GM12878 (cell line): Measurements from ENCODE around the gene ARHGEF26. TPM values are rescaled to one million over a fixed set of nuclear protein-coding genes. Genes with fewer than 3 reads are reported as not detected.

Experiments
- ATAC-seq: fragments of 200-7000 bp; cut with Tn5 transposase; 3 replicates; pipeline ENCODE4 v1.9.1; 2020; ENCODE audit warnings: mild to moderate bottlenecking, moderate library complexity
- BruUV-seq: library from RNA; stranded (reverse); fragments of 400-500 nt; replicated peaks from 2 replicates; lab custom pipeline; 2021; lab: Mats Ljungman, UMichigan
- CTCF ChIA-PET: fragments of 300-600 bp; sonication (Branson Sonifier 250); formaldehyde crosslinking; extraction: SDS; loops from one replicate; lab custom pipeline; 2021; ENCODE audit warnings: inconsistent platforms; lab: Yijun Ruan, JAX
- POLR2A ChIA-PET: fragments of 350-600 bp; formaldehyde crosslinking; extraction: SDS; loops from one replicate; lab custom pipeline; 2021; ENCODE audit warnings: inconsistent platforms; lab: Charles Lee
- RAD21 ChIA-PET: fragments of 300-600 bp; sonication (Branson Sonifier 250); formaldehyde crosslinking; loops from one replicate; lab custom pipeline; 2023; ENCODE audit warnings: antibody characterized with exemption; ENCODE audit not compliant: unreplicated experiment; lab: Charles Lee
- SMC1A ChIA-PET: fragments of 300-600 bp; sonication (Branson Sonifier 250); formaldehyde crosslinking; loops from one replicate; lab custom pipeline; 2023; ENCODE audit not compliant: unreplicated experiment, uncharacterized antibody; lab: Charles Lee
- DNase-seq: peaks from one replicate; pipeline ENCODE4 v3.0.0-alpha.2; 2011; ENCODE audit warnings: low read depth, low spot score
- FAIRE-seq: peaks from 3 replicates; lab custom pipeline; 2011; peaks lifted over from hg19 to GRCh38; lab: Jason Lieb, UNC
- H2AFZ ChIP-seq: 2 replicates; pipeline ENCODE4 v1.6.0; 2011; ENCODE audit warnings: low read depth, low read length, control low read depth; ENCODE audit not compliant: control insufficient read depth
- H3K27ac ChIP-seq: 2 replicates; pipeline ENCODE4 v1.5.1; 2011; ENCODE audit warnings: control low read depth; ENCODE audit not compliant: control insufficient read depth, insufficient read depth
- H3K27me3 ChIP-seq, 2 experiments: replicated peaks in 1 of 2; 2 replicates each; pipeline versions ENCODE4 v1.6.0 to v1.6.1; 2011; ENCODE audit warnings: low read length in 1 of 2; ENCODE audit not compliant: control insufficient read depth in 2 of 2, insufficient read depth in 2 of 2
- H3K36me3 ChIP-seq, 2 experiments: 2 replicates each; pipeline ENCODE4 v1.5.1; 2011; ENCODE audit warnings: low read length in 1 of 2; ENCODE audit not compliant: control insufficient read depth in 2 of 2, insufficient read depth in 2 of 2
- H3K4me1 ChIP-seq: 2 replicates; pipeline ENCODE4 v1.6.1; 2011; ENCODE audit warnings: mild to moderate bottlenecking, low read length, moderate library complexity, mixed read lengths; ENCODE audit not compliant: control insufficient read depth, insufficient read depth
- H3K4me2 ChIP-seq: 2 replicates; pipeline ENCODE4 v1.6.0; 2011; ENCODE audit warnings: control low read depth; ENCODE audit not compliant: control insufficient read depth, insufficient read depth
- H3K4me3 ChIP-seq: fragments of 200-600 bp; sonication (generic); 2 replicates; pipeline ENCODE4 v1.5.1; 2016
- H3K79me2 ChIP-seq: 2 replicates; pipeline ENCODE4 v1.6.0; 2011; ENCODE audit warnings: low read length; ENCODE audit not compliant: control insufficient read depth, insufficient read depth
- H3K9ac ChIP-seq: 2 replicates; pipeline ENCODE4 v1.8.0; 2011; ENCODE audit warnings: low read length, control low read depth, mixed read lengths; ENCODE audit not compliant: control insufficient read depth, insufficient read depth
- H3K9me3 ChIP-seq: replicated peaks from 3 replicates; pipeline ENCODE4 v1.5.1; 2011; ENCODE audit warnings: mild to moderate bottlenecking, low read length; ENCODE audit not compliant: control insufficient read depth, insufficient read depth
- H4K20me1 ChIP-seq: 2 replicates; pipeline ENCODE4 v1.6.0; 2011; ENCODE audit not compliant: control insufficient read depth, insufficient read depth
- ATF3 ChIP-seq: IDR thresholded peaks from 2 replicates; pipeline ENCODE4 v1.6.1; 2011; ENCODE audit warnings: low read depth, mild to moderate bottlenecking, low read length, moderate library complexity, borderline replicate concordance; ENCODE audit errors: extremely low read depth
- CHD1 ChIP-seq: IDR thresholded peaks from 2 replicates; pipeline ENCODE4 v1.6.1; 2012; ENCODE audit warnings: low read depth, low read length, improper control_type of control experiment
- ETV6 ChIP-seq, 2 experiments: fragments of 450-650 bp in 1 of 2; IDR thresholded peaks in 1 of 2; conservative IDR thresholded peaks in 1 of 2; 2 replicates each; pipeline ENCODE4 v1.6.1; 2014; ENCODE audit warnings: antibody characterized with exemption in 1 of 2, borderline replicate concordance in 1 of 2, low read depth in 1 of 2, mild to moderate bottlenecking in 1 of 2, moderate library complexity in 1 of 2
- GATAD2B ChIP-seq: fragments of 450-650 bp; conservative IDR thresholded peaks from 2 replicates; pipeline ENCODE4 v1.6.1; 2017; ENCODE audit warnings: low read depth, mild to moderate bottlenecking, moderate library complexity
- HDAC2 ChIP-seq: fragments of 200-600 bp; sonication (generic); IDR thresholded peaks from 2 replicates; pipeline ENCODE4 v1.6.1; 2017
- IRF4 ChIP-seq: IDR thresholded peaks from 2 replicates; pipeline ENCODE4 v1.6.1; 2011; ENCODE audit warnings: low read depth, low read length
- KLF5 ChIP-seq: fragments of 450-650 bp; IDR thresholded peaks from 2 replicates; pipeline ENCODE4 v1.6.1; 2014; ENCODE audit warnings: mild to moderate bottlenecking; ENCODE audit not compliant: partially characterized antibody
- MEF2A ChIP-seq: IDR thresholded peaks from 2 replicates; pipeline ENCODE4 v1.6.1; 2011; ENCODE audit warnings: low read depth, mild to moderate bottlenecking, low read length, moderate library complexity; ENCODE audit not compliant: insufficient read depth
- MTA2 ChIP-seq: fragments of 450-650 bp; IDR thresholded peaks from 2 replicates; pipeline ENCODE4 v1.6.1; 2016; ENCODE audit warnings: low read depth, mild to moderate bottlenecking, moderate library complexity
- MYB ChIP-seq: fragments of 150-350 bp; IDR thresholded peaks from 2 replicates; pipeline ENCODE4 v1.6.1; 2014; ENCODE audit warnings: mild to moderate bottlenecking, low read depth, low read length, borderline replicate concordance
- NFYA ChIP-seq: IDR thresholded peaks from 2 replicates; pipeline ENCODE4 v1.6.1; 2011; ENCODE audit warnings: low read depth, mild to moderate bottlenecking, low read length, improper control_type of control experiment, borderline replicate concordance
- SMC3 ChIP-seq: IDR thresholded peaks from 2 replicates; pipeline ENCODE4 v1.6.1; 2011; ENCODE audit warnings: low read length, improper control_type of control experiment, borderline replicate concordance
- SP1 ChIP-seq: IDR thresholded peaks from one replicate; pipeline ENCODE4 v1.6.1; 2011; ENCODE audit warnings: low read depth, low read length
- STAT1 ChIP-seq: fragments of 450-650 bp; conservative IDR thresholded peaks from 2 replicates; pipeline ENCODE4 v1.6.1; 2014; ENCODE audit warnings: antibody characterized with exemption, mild to moderate bottlenecking
- WGBS: methylation state at CpG from one replicate; pipeline ENCODE4 v1.1.6; 2016; ENCODE audit warnings: low lambda C conversion rate; ENCODE audit not compliant: insufficient replicate concordance, insufficient coverage; ENCODE audit errors: missing lambda C conversion rate; 5-methylcytosine and 5-hydroxymethylcytosine counted together
- in situ Hi-C: fragments of 300-500 bp; cut with MboI; formaldehyde crosslinking; loops from 9 replicates; pipeline ENCODE4 v1.14.3; 2018; ENCODE audit warnings: mixed read lengths
- intact Hi-C: fragments of 100-400 bp; cut with micrococcal nuclease; formaldehyde crosslinking; loops from one replicate; pipeline ENCODE4 v1.14.2; 2022; ENCODE audit not compliant: unreplicated experiment
- polyA plus RNA-seq, 11 experiments: library from polyadenylated mRNA; depleted of rRNA in 4 of 11; unstranded in 6 of 11; stranded (reverse) in 5 of 11; fragments of >200 nt; fragmentation: Nextera tagmentation in 4 of 11; fragmentation: Illumina TruSeq in 1 of 11; extraction: Ambion mirVana in 4 of 11; extraction: Trizol in 1 of 11; gene quantifications; 1 replicate in 1 of 11; 2 replicates in 10 of 11; pipeline versions ENCODE4 v1.2.1 to v1.2.3, GENCODE V29; 2011 to 2016; ENCODE audit warnings: inconsistent platforms in 2 of 11, missing spikeins in 2 of 11, low read depth in 1 of 11
- total RNA-seq, 4 experiments: library from RNA; depleted of rRNA in 3 of 4; stranded (reverse); fragments of >200 nt in 3 of 4; fragmentation: Illumina TruSeq in 1 of 4; extraction: Trizol in 1 of 4; gene quantifications; 2 replicates each; pipeline versions ENCODE4 v1.2.1 to v1.2.3, GENCODE V29; 2013 to 2021
- TF ChIP-seq, protein P1 (sequence below): IDR thresholded peaks from 2 replicates; pipeline ENCODE4 v1.6.1; 2012; ENCODE audit warnings: improper control_type of control experiment, low read depth, low read length; ENCODE audit not compliant: insufficient replicate concordance
- TF ChIP-seq, protein P2 (sequence below): fragments of 150-350 bp; IDR thresholded peaks from 2 replicates; pipeline ENCODE4 v1.6.1; 2016; ENCODE audit warnings: low read depth, low read length

The ARHGEF26 gene
- total and polyA plus RNA-seq, 10 of the 15 experiments (the other 5 are each of a cell fraction or from before 2014, with no cell fraction given), result 0.02 to 0.47 (median 0.05) TPM; not detected in 1

DNA sequence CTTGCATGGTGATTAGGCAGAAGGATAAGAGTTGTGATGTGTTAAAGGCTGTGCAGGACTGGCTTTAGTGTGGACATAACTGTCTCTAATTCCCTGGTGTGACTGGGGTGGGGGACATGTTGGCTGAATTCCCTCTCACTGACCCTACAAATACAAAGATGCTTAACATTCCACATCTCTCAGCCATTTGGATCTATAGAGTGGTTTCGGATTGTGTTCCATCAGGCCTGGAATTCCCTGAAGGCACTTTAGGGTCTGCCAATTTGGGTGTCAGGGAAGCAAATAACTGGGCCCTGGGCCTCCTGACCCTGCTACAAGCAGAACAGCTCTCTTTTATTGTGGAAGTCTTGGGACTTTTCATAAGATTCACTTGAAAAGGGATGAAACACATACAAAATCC is 56.2 kb downstream of the ARHGEF26 start:
- ATAC-seq (no peak), DNase-seq (no peak), FAIRE-seq (no peak)
- Histone ChIP-seq H3K9ac (no peak overlapping the region), H3K4me3 (no peak overlapping the region), H3K79me2 (no peaks in the 10 kb centered on the region), H3K36me3 (no peaks in the 10 kb centered on the region), H2AFZ (no peak overlapping the region), H3K27ac (no peak overlapping the region), H3K9me3 (no peaks in the 10 kb centered on the region), H3K4me2 (no peak overlapping the region), H3K4me1 (no peaks in the 10 kb centered on the region), H3K27me3 (no peaks in the 10 kb centered on the region), H4K20me1 (no peaks in the 10 kb centered on the region)
- POLR2A ChIA-PET, result no interaction called here
- 36% methylated on average over 1 of the region's 1 CpG for WGBS
- CTCF ChIA-PET, result interaction anchor here (0.7 to 1.1 kb wide), 2 partner anchors 10 to 26 kb away, joined by 3 to 4 read pairs; no protein-coding TSS in a partner anchor
- in situ Hi-C loops, result no loop called here
- BruUV-seq, result no TSS peak
- RAD21 ChIA-PET, result no interaction called here
- SMC1A ChIA-PET, result no interaction called here
- intact Hi-C loops, result no loop called here
- TF ChIP-seq SP1 (no peak), CHD1 (no peak), MEF2A (no peak), SMC3 (no peak), NFYA (no peak), MYB (no peak), STAT1 (no peak), KLF5 (no peak), IRF4 (no peak), ETV6 (conservative IDR thresholded peaks at IDR 0.05 in 1 of 2, IDR thresholded peaks at IDR 0.05 in 1 of 2; ENCODE audit: borderline replicate concordance in 1 of 2, low read depth in 1 of 2) (no peak), ATF3 (no peak), MTA2 (no peak), HDAC2 (no peak), GATAD2B (no peak)
- TF ChIP-seq, protein P1, sequence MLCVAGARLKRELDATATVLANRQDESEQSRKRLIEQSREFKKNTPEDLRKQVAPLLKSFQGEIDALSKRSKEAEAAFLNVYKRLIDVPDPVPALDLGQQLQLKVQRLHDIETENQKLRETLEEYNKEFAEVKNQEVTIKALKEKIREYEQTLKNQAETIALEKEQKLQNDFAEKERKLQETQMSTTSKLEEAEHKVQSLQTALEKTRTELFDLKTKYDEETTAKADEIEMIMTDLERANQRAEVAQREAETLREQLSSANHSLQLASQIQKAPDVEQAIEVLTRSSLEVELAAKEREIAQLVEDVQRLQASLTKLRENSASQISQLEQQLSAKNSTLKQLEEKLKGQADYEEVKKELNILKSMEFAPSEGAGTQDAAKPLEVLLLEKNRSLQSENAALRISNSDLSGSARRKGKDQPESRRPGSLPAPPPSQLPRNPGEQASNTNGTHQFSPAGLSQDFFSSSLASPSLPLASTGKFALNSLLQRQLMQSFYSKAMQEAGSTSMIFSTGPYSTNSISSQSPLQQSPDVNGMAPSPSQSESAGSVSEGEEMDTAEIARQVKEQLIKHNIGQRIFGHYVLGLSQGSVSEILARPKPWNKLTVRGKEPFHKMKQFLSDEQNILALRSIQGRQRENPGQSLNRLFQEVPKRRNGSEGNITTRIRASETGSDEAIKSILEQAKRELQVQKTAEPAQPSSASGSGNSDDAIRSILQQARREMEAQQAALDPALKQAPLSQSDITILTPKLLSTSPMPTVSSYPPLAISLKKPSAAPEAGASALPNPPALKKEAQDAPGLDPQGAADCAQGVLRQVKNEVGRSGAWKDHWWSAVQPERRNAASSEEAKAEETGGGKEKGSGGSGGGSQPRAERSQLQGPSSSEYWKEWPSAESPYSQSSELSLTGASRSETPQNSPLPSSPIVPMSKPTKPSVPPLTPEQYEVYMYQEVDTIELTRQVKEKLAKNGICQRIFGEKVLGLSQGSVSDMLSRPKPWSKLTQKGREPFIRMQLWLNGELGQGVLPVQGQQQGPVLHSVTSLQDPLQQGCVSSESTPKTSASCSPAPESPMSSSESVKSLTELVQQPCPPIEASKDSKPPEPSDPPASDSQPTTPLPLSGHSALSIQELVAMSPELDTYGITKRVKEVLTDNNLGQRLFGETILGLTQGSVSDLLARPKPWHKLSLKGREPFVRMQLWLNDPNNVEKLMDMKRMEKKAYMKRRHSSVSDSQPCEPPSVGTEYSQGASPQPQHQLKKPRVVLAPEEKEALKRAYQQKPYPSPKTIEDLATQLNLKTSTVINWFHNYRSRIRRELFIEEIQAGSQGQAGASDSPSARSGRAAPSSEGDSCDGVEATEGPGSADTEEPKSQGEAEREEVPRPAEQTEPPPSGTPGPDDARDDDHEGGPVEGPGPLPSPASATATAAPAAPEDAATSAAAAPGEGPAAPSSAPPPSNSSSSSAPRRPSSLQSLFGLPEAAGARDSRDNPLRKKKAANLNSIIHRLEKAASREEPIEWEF, result no peak
- TF ChIP-seq, protein P2, sequence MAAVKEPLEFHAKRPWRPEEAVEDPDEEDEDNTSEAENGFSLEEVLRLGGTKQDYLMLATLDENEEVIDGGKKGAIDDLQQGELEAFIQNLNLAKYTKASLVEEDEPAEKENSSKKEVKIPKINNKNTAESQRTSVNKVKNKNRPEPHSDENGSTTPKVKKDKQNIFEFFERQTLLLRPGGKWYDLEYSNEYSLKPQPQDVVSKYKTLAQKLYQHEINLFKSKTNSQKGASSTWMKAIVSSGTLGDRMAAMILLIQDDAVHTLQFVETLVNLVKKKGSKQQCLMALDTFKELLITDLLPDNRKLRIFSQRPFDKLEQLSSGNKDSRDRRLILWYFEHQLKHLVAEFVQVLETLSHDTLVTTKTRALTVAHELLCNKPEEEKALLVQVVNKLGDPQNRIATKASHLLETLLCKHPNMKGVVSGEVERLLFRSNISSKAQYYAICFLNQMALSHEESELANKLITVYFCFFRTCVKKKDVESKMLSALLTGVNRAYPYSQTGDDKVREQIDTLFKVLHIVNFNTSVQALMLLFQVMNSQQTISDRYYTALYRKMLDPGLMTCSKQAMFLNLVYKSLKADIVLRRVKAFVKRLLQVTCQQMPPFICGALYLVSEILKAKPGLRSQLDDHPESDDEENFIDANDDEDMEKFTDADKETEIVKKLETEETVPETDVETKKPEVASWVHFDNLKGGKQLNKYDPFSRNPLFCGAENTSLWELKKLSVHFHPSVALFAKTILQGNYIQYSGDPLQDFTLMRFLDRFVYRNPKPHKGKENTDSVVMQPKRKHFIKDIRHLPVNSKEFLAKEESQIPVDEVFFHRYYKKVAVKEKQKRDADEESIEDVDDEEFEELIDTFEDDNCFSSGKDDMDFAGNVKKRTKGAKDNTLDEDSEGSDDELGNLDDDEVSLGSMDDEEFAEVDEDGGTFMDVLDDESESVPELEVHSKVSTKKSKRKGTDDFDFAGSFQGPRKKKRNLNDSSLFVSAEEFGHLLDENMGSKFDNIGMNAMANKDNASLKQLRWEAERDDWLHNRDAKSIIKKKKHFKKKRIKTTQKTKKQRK, result no peak
